ENCODE measurements around the gene BMPR1A. TPM values are rescaled to one million over a fixed set of nuclear protein-coding genes. Genes with fewer than 3 reads are reported as not detected.

Gene BMPR1A
- total RNA-seq, 1 experiment from 2014 or later, result 21.4 TPM

- intact Hi-C loops (cut with micrococcal nuclease; ENCODE audit: unreplicated experiment), result no loop called here
- TF ChIP-seq CTCF (IDR thresholded peaks at IDR 0.05; ENCODE audit: unreplicated experiment), result no peak
- no peak for DNase-seq
- Mint-ChIP-seq H3K27me3 (ENCODE audit: unreplicated experiment) (no peaks in the 10 kb centered on the region), H3K27ac (ENCODE audit: unreplicated experiment) (no peak overlapping the region), H3K4me3 (ENCODE audit: low read depth, unreplicated experiment) (no peak overlapping the region), H3K4me1 (ENCODE audit: low read depth, unreplicated experiment) (peaks cover 7% of the 10 kb centered on the region), H3K36me3 (ENCODE audit: insufficient read depth, unreplicated experiment) (no peaks in the 10 kb centered on the region), H3K9me3 (ENCODE audit: low read depth, unreplicated experiment) (no peaks in the 10 kb centered on the region)
- BruUV-seq (replicated peaks), result no TSS peak
- CTCF ChIA-PET, result interaction anchor here (0.6 kb wide), 2 partner anchors 10 to 136 kb away, joined by 3 to 5 read pairs; no protein-coding TSS in a partner anchor
These were observed 9.1 kb downstream of the BMPR1A start for GRCh38 chr10:86765548-86765947.

- no peaks in the 10 kb centered on the region for H3K27me3 Mint-ChIP-seq (ENCODE audit: unreplicated experiment)
- no peak overlapping the region for H3K4me3 Mint-ChIP-seq (ENCODE audit: low read depth, unreplicated experiment)
- H3K27ac Mint-ChIP-seq (ENCODE audit: unreplicated experiment), result no peak overlapping the region
- intact Hi-C loops (cut with micrococcal nuclease; ENCODE audit: unreplicated experiment), result no loop called here
- CTCF ChIA-PET, result no interaction called here
- H3K4me1 Mint-ChIP-seq (ENCODE audit: low read depth, unreplicated experiment), result no peaks in the 10 kb centered on the region
- no peak for TF ChIP-seq CTCF (IDR thresholded peaks at IDR 0.05; ENCODE audit: unreplicated experiment)
- DNase-seq, result no peak
- no peaks in the 10 kb centered on the region for H3K9me3 Mint-ChIP-seq (ENCODE audit: low read depth, unreplicated experiment)
- BruUV-seq (replicated peaks), result no TSS peak
- H3K36me3 Mint-ChIP-seq (ENCODE audit: insufficient read depth, unreplicated experiment), result no peaks in the 10 kb centered on the region
These were observed 12.1 kb downstream of the BMPR1A start for GRCh38 chr10:86768412-86769062.

- no TSS peak for BruUV-seq (replicated peaks)
- CTCF ChIA-PET, result no interaction called here
- intact Hi-C loops (cut with micrococcal nuclease; ENCODE audit: unreplicated experiment), result no loop called here
- Mint-ChIP-seq H3K4me1 (ENCODE audit: low read depth, unreplicated experiment) (no peaks in the 10 kb centered on the region), H3K4me3 (ENCODE audit: low read depth, unreplicated experiment) (no peak overlapping the region), H3K9me3 (ENCODE audit: low read depth, unreplicated experiment) (no peaks in the 10 kb centered on the region), H3K27ac (ENCODE audit: unreplicated experiment) (no peak overlapping the region), H3K27me3 (ENCODE audit: unreplicated experiment) (no peaks in the 10 kb centered on the region), H3K36me3 (ENCODE audit: insufficient read depth, unreplicated experiment) (no peaks in the 10 kb centered on the region)
- DNase-seq, result no peak
- TF ChIP-seq CTCF (IDR thresholded peaks at IDR 0.05; ENCODE audit: unreplicated experiment), result no peak
These were observed 13.6 kb downstream of the BMPR1A start for GRCh38 chr10:86769991-86770390.

GRCh38 chr10:86770412-86770960, 14.1 kb downstream of the BMPR1A start:
- BruUV-seq (replicated peaks), result no TSS peak
- no peak for TF ChIP-seq CTCF (IDR thresholded peaks at IDR 0.05; ENCODE audit: unreplicated experiment)

More at GRCh38 chr10:86770412-86770960, 14.1 kb downstream of the BMPR1A start:
- Mint-ChIP-seq H3K27me3 (ENCODE audit: unreplicated experiment) (no peaks in the 10 kb centered on the region), H3K4me3 (ENCODE audit: low read depth, unreplicated experiment) (no peak overlapping the region), H3K9me3 (ENCODE audit: low read depth, unreplicated experiment) (no peaks in the 10 kb centered on the region), H3K27ac (ENCODE audit: unreplicated experiment) (no peak overlapping the region), H3K4me1 (ENCODE audit: low read depth, unreplicated experiment) (no peaks in the 10 kb centered on the region), H3K36me3 (ENCODE audit: insufficient read depth, unreplicated experiment) (no peaks in the 10 kb centered on the region)
- no peak for DNase-seq
- intact Hi-C loops (cut with micrococcal nuclease; ENCODE audit: unreplicated experiment), result no loop called here
- CTCF ChIA-PET, result no interaction called here

All from Calu3 (cell line).